Pulmonary artery endothelial cell (primary cell): Measurements from ENCODE around the gene TES. TPM values are rescaled to one million over a fixed set of nuclear protein-coding genes. Genes with fewer than 3 reads are reported as not detected.
"Not testable (repeated sequence)": the region's sequence is repeated elsewhere in the genome, so short reads cannot be mapped to it uniquely, and the experiment has no call there.

Experiments
- DNase-seq: peaks from one replicate; pipeline ENCODE4 v3.0.0-alpha.2; 2011; ENCODE audit warnings: low read depth, low spot score
- total RNA-seq: library from RNA; depleted of rRNA; stranded (reverse); fragments of >200 nt; gene quantifications from 2 replicates; pipeline ENCODE4 v1.2.3, GENCODE V29; 2014

Gene TES
- total RNA-seq, 1 donor from 2014 or later: 94.1 TPM

DNA sequence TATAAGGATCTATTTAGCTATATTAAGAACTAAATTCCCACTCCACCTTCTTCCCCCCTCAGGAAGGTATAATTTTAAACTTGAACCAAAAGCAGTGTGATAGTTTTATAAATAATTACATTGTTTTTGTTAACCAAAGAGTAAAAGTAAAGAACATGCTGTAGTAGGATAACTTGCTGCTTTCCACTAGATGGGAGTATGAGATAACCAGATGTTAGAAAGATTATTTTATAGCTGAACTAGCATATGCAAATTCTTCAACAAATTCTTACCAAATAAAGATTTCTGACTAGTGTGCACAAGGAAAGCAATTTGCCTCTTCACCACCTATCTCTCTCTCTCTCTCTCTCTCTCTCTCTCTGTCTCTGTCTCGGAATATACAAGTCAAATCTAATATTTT lies 31.8 kb downstream of the TES start:
- DNase-seq: no peak

DNA sequence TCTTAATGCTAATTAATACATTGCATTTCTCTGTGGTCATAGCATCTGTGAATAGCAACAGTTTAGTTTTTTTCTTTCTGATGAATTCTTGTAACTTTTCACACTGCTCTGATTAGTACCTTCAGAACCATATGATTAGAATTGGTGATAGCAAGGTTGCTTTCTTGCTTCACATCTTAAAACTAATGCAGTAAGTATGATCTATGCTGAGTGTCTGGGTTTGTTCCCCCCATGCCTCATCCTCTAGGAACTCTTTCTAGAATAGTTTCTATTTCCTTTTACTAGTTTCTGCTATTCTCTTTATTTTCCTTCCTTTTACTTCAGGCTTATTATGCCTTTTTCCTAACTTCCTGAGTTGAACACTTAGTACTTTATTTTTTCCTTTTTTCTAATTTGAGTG lies 32.4 kb downstream of the TES start:
- DNase-seq: no peak

- not testable (repeated sequence) for DNase-seq
These were observed 34.5 kb downstream of the TES start for GRCh38 chr7:116244803-116245202.

DNA sequence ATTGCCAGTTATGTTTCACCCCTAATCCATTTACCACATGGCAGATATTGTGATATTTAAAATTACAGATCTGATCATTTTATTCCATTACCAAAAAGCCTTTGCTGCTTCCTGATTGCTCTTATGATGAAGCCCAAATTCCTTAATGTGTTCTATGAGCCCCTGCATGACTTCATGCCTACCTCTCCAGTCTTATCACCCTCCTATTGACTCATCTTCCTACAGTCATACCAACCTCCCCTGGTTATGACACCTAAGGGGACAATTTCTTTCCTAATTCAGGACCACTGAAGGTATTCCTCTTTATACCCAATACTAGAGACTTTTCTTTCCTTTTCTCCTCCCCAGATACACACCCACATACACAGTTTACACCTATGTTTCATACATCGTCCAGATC lies 36.0 kb downstream of the TES start:
- DNase-seq: no peak

DNA sequence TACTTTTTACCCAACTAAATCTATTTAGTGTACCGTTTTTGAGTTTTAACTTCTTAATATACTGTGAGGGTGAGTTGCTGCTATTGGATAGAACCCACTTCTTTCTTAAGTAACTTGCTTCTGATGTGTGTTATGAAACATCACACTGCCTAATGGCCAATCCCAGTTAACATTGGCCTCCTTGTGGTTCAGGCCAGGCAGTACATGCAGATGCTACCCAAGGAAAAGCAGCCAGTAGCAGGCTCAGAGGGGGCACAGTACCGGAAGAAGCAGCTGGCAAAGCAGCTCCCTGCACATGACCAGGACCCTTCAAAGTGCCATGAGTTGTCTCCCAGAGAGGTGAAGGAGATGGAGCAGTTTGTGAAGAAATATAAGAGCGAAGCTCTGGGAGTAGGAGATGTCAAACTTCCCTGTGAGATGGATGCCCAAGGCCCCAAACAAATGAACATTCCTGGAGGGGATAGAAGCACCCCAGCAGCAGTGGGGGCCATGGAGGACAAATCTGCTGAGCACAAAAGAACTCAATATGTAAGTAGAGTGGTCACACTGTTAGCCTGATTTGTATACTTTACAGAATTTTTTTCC lies 39.7 kb downstream of the TES start:
- DNase-seq: peak; percentile 27

GRCh38 chr7:116251675-116252074 lies 41.3 kb downstream of the TES start:
- no peak for DNase-seq

DNA sequence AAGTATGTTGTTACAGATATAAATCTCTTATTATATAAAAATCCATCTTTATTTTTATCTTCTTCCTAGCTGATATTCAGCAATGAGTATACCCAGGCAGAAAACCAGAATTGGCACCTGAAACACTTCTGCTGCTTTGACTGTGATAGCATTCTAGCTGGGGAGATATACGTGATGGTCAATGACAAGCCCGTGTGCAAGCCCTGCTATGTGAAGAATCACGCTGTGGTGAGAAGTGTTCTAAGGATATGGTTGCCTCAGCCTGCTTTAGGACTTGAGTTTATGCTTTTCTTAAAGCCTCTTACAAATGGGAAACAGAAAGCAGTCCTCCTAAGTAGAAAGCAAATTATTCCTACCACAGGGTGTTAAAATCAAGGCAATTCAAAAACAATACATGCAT lies 41.9 kb downstream of the TES start:
- no peak for DNase-seq

GRCh38 chr7:116257156-116257555 lies 46.8 kb downstream of the TES start:
- DNase-seq: no peak

- DNase-seq: peak; percentile 47
These were observed 48.4 kb downstream of the TES start for GRCh38 chr7:116258734-116259133.

GRCh38 chr7:116259156-116259870 lies 49.0 kb downstream of the TES start:
- no peak for DNase-seq

- peak; percentile 19 for DNase-seq
These were observed 49.6 kb downstream of the TES start for GRCh38 chr7:116259871-116260440.

DNA sequence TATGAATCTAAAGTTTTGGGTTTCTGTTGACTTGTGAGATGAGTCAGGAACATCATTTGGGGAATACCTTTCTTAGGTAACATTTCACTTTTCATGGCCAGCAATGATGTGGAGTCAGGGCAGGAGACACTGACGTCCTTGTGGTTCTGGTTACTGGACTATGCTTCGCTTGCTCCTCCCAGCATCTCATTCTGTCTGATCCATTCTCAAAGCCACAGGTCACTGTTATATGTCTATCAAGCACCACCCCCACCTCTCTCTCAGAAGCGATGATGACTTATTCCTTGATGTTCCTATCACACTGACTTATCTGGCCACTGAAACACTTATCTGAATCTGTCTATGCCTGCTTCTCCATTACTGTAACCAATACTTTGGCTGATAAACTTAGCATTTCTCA lies 51.6 kb downstream of the TES start:
- DNase-seq: no peak

DNA sequence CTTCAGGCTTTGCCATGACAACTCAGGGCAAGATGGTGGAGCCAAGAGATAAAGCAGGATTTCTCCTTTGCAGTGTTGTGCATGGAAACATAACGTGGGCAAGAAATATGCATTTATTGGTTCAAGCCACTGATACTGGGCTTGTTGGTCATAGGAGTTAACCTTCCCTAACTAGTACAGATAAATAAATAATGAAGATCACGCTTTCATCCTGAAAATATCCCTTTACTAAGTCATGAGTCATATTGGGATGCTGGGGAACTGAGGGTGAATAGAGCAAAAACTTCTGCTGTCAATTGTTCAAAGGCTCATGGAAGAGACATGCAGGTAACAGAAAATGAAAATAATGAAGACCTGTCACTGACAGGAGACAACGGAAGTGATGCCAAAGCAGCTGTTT lies 55.5 kb downstream of the TES start:
- no peak for DNase-seq

DNA sequence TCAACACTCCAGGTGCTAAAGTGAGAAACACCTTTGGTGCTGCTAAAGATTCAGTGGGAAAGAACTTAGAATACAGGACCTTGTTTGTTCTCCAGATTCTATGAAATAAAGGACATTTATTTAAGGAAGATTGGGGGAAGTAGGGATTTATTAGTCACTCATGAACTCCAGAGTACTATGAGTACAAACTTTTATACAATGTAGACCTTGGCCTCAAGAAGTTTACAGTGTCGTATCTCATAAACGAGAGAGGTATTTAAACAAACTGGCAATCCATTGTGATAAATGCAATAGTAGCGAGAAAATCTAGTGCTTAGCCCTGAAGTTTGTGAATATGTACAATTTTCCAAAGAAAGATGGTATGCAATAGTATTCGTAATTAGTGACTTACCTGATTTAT lies 59.1 kb downstream of the TES start:
- DNase-seq: no peak

- DNase-seq: no peak
These were observed 61.0 kb downstream of the TES start for GRCh38 chr7:116271161-116271913.

- peak; percentile 85 for DNase-seq
These were observed 61.9 kb downstream of the TES start for GRCh38 chr7:116271963-116272886.

- no peak for DNase-seq
These were observed 63.1 kb downstream of the TES start for GRCh38 chr7:116273283-116273917.

- no peak for DNase-seq
These were observed 63.6 kb downstream of the TES start for GRCh38 chr7:116273918-116274301.

GRCh38 chr7:116277070-116277469 lies 66.7 kb downstream of the TES start:
- DNase-seq: no peak

DNA sequence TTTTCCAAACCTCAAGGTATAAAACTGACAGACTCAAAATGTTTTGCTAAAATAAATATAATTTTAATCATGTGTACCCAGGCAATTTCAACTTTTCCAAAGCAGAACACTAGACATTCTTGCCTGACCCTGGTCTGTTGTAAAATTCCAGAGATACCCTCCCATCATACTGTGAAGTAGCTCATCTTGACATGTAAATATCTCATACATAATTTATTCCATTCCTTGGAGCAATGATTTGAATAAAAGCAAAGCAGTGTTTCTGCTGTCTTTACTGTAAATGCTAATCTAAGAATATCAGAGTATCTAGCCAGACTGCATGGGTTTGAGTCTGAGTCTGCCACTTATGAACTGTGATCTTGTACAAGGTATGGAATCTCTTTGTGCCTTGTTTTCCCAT lies 68.9 kb downstream of the TES start:
- DNase-seq: no peak

GRCh38 chr7:116280803-116281202 lies 70.5 kb downstream of the TES start:
- DNase-seq: peak; percentile 70
